ENCODE measurements around the gene MMP10. TPM values are rescaled to one million over a fixed set of nuclear protein-coding genes. Genes with fewer than 3 reads are reported as not detected.

MMP10 gene
- polyA plus RNA-seq, 1 donor (not counting 4 experiments of a cell fraction or from before 2014, with no cell fraction given) = 19.1 TPM

DNA sequence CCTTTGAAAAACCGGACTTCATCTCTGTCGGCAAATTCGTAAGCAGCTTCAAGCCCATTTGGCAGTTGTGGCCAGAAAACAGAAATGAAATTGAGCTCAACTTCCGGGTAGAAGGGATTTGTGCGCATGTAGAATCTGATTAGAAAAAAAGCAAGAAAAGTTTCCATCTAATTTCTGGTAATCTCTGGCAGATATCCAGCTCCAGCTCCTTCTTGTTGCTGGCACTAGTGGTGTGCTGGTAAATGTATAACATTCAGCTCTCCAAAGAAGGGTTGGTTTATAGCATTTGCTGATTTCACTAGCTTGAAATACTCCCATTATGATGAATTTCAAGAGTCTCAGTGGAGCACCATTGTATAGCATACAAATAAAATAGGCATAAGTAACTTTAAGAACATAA lies 12.2 kb upstream of the MMP10 start:
- no peak for FAIRE-seq
- Histone ChIP-seq H3K4me2 (ENCODE audit: control insufficient read depth, extremely low read depth, insufficient read depth, low read depth, low read length) (no peak overlapping the region), H3K27ac (ENCODE audit: control insufficient read depth, insufficient read depth, low read length) (no peak overlapping the region), H3K27me3 (ENCODE audit: control insufficient read depth, extremely low read depth, insufficient read depth, low read length) (no peaks in the 10 kb centered on the region), H3K9me1 (ENCODE audit: control insufficient read depth, extremely low read depth, insufficient read depth, low read length) (no peaks in the 10 kb centered on the region), H3K4me3 (ENCODE audit: control insufficient read depth in 2 of 3, extremely low read depth in 1 of 3, insufficient read depth in 2 of 3, low read depth in 1 of 3, low read length in 3 of 3) (no peak overlapping the region), H3K9me3 (ENCODE audit: control insufficient read depth, low read depth, low read length) (no peaks in the 10 kb centered on the region), H3K4me1 (ENCODE audit: control insufficient read depth, extremely low read depth, insufficient read depth, low read length) (no peaks in the 10 kb centered on the region), H4K20me1 (ENCODE audit: control insufficient read depth, extremely low read depth, insufficient read depth, low read length) (no peaks in the 10 kb centered on the region), H3K79me2 (ENCODE audit: control insufficient read depth, insufficient read depth, low read length) (no peaks in the 10 kb centered on the region), H3K9ac (ENCODE audit: control insufficient read depth, extremely low read depth, insufficient read depth, low read length) (no peak overlapping the region), H3K36me3 (ENCODE audit: control insufficient read depth in 2 of 2, extremely low read depth in 1 of 2, insufficient read depth in 2 of 2, low read length in 2 of 2) (no peaks in the 10 kb centered on the region), H2AFZ (ENCODE audit: control insufficient read depth, low read length) (no peak overlapping the region)
- DNase-seq (ENCODE audit: low read depth, low spot score) = no peak
- TF ChIP-seq CTCF (optimal IDR thresholded peaks at IDR 0.05 in 1 of 3, IDR thresholded peaks at IDR 0.05 in 1 of 3, conservative IDR thresholded peaks at IDR 0.05 in 1 of 3; ENCODE audit: extremely low read depth in 1 of 3, insufficient read depth in 2 of 3, low read length in 3 of 3) (no peak), EZH2 (IDR thresholded peaks at IDR 0.05; ENCODE audit: low read length) (no peak)
- dilution Hi-C loops (cut with MboI; ENCODE audit: extremely low pct_ligation_motif_present, low sequenced_read_pairs) = no loop called here

- Histone ChIP-seq H3K79me2 (ENCODE audit: control insufficient read depth, insufficient read depth, low read length) (no peaks in the 10 kb centered on the region), H3K4me2 (ENCODE audit: control insufficient read depth, extremely low read depth, insufficient read depth, low read depth, low read length) (no peak overlapping the region)
- dilution Hi-C loops (cut with MboI; ENCODE audit: extremely low pct_ligation_motif_present, low sequenced_read_pairs) = no loop called here
These were observed 11.0 kb upstream of the MMP10 start for GRCh38 chr11:102791271-102792036.

More at GRCh38 chr11:102791271-102792036, 11.0 kb upstream of the MMP10 start:
- H3K27ac ChIP-seq (ENCODE audit: control insufficient read depth, insufficient read depth, low read length) = no peak overlapping the region
- H3K9me3 ChIP-seq (ENCODE audit: control insufficient read depth, low read depth, low read length) = no peaks in the 10 kb centered on the region
- no peak overlapping the region for H3K9ac ChIP-seq (ENCODE audit: control insufficient read depth, extremely low read depth, insufficient read depth, low read length)
- H3K4me1 ChIP-seq (ENCODE audit: control insufficient read depth, extremely low read depth, insufficient read depth, low read length) = no peaks in the 10 kb centered on the region
- H3K9me1 ChIP-seq (ENCODE audit: control insufficient read depth, extremely low read depth, insufficient read depth, low read length) = no peaks in the 10 kb centered on the region
- H2AFZ ChIP-seq (ENCODE audit: control insufficient read depth, low read length) = no peak overlapping the region
- DNase-seq (ENCODE audit: low read depth, low spot score) = no peak
- H3K27me3 ChIP-seq (ENCODE audit: control insufficient read depth, extremely low read depth, insufficient read depth, low read length) = no peaks in the 10 kb centered on the region
- TF ChIP-seq CTCF (optimal IDR thresholded peaks at IDR 0.05 in 1 of 3, IDR thresholded peaks at IDR 0.05 in 1 of 3, conservative IDR thresholded peaks at IDR 0.05 in 1 of 3; ENCODE audit: extremely low read depth in 1 of 3, insufficient read depth in 2 of 3, low read length in 3 of 3) = no peak
- TF ChIP-seq EZH2 (IDR thresholded peaks at IDR 0.05; ENCODE audit: low read length) = no peak
- H4K20me1 ChIP-seq (ENCODE audit: control insufficient read depth, extremely low read depth, insufficient read depth, low read length) = no peaks in the 10 kb centered on the region
- H3K36me3 ChIP-seq (ENCODE audit: control insufficient read depth in 2 of 2, extremely low read depth in 1 of 2, insufficient read depth in 2 of 2, low read length in 2 of 2) = no peaks in the 10 kb centered on the region
- H3K4me3 ChIP-seq (ENCODE audit: control insufficient read depth in 2 of 3, extremely low read depth in 1 of 3, insufficient read depth in 2 of 3, low read depth in 1 of 3, low read length in 3 of 3) = no peak overlapping the region
- peak; percentile 89 for FAIRE-seq
